ENCODE measurements around the gene TBC1D21.

Gene TBC1D21

GRCh38 chr15:73891328-73892315 lies 18.3 kb downstream of the TBC1D21 start:
- no peak for DNase-seq

GRCh38 chr15:73892446-73893226 lies 19.3 kb downstream of the TBC1D21 start:
- DNase-seq, result no peak

- no peak for DNase-seq
Observed at GRCh38 chr15:73894133-73894814, 20.9 kb downstream of the TBC1D21 start.

- peak; percentile 80 for DNase-seq
Observed at GRCh38 chr15:73897441-73898261, 24.3 kb downstream of the TBC1D21 start.

GRCh38 chr15:73899197-73900094 lies 26.1 kb downstream of the TBC1D21 start:
- DNase-seq, result peak; percentile 66

GRCh38 chr15:73900095-73900712 lies 26.8 kb downstream of the TBC1D21 start:
- DNase-seq, result no peak

- no peak for DNase-seq
Observed at GRCh38 chr15:73901126-73901810, 27.9 kb downstream of the TBC1D21 start.

GRCh38 chr15:73902121-73903020 lies 29.0 kb downstream of the TBC1D21 start:
- DNase-seq, result no peak

- DNase-seq, result no peak
Observed at GRCh38 chr15:73904026-73904815, 30.9 kb downstream of the TBC1D21 start.

GRCh38 chr15:73905225-73905827 lies 32.0 kb downstream of the TBC1D21 start:
- no peak for DNase-seq

- no peak for DNase-seq
Observed at GRCh38 chr15:73906346-73907034, 33.1 kb downstream of the TBC1D21 start.

GRCh38 chr15:73907035-73907408 lies 33.7 kb downstream of the TBC1D21 start:
- DNase-seq, result no peak

- peak; percentile 89 for DNase-seq
Observed at GRCh38 chr15:73908030-73908821, 34.9 kb downstream of the TBC1D21 start.

GRCh38 chr15:73908822-73909122 lies 35.4 kb downstream of the TBC1D21 start:
- DNase-seq, result no peak

- no peak for DNase-seq
Observed at GRCh38 chr15:73909651-73910050, 36.3 kb downstream of the TBC1D21 start.

GRCh38 chr15:73910522-73911303 lies 37.3 kb downstream of the TBC1D21 start:
- DNase-seq, result no peak

All from NCI-H82 (cell line).